ENCODE results near the gene RTL10.

- TF ChIP-seq RAD21 (IDR thresholded peaks at IDR 0.05; ENCODE audit: low read depth) (no peak; the same call in 1 of the 2 replicates), FOXM1 (IDR thresholded peaks at IDR 0.05; ENCODE audit: borderline replicate concordance, low read depth) (no peak), ZBTB7A (IDR thresholded peaks at IDR 0.05; ENCODE audit: low read depth) (no peak), EP300 (IDR thresholded peaks at IDR 0.05; ENCODE audit: borderline replicate concordance) (no peak), CREB1 (IDR thresholded peaks at IDR 0.05; ENCODE audit: low read depth) (no peak), REST (IDR thresholded peaks at IDR 0.05; ENCODE audit: low read depth) (no peak)
These were observed 33.7 kb downstream of the RTL10 start for GRCh38 chr22:19820880-19821522.

Measured in Ishikawa (cell line).